ENCODE measurements around the gene DMAC1. TPM values are rescaled to one million over a fixed set of nuclear protein-coding genes. Genes with fewer than 3 reads are reported as not detected.

The DMAC1 gene
- total and polyA plus RNA-seq, 3 experiments from 2014 or later = 49.0 to 53.0 (median 52.4) TPM

DNA sequence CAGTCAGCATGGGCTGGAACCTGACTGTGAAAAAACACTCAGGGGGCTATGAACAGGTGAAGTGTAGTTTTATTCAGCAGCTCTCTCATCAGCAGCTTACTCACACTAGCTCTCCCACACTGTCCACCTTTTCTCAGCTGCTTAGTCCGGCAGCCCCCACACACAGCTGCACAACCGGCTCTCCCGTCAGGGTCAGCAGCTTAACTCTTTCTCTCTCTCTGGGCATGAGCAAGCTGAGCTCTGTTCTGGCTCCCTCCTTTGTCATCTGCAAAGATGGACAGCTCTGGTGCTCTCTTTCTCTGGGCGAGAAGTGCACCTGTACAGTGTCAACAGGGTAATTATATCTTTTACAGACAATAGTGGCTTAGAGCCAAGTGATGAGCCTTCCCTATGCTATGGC is 8.2 kb downstream of the DMAC1 start:
- H3K4me1 Mint-ChIP-seq = peaks cover 4 to 28% (median 23%) of the 10 kb centered on the region in 3 donors
- CTCF ChIA-PET = no interaction called here

DNA sequence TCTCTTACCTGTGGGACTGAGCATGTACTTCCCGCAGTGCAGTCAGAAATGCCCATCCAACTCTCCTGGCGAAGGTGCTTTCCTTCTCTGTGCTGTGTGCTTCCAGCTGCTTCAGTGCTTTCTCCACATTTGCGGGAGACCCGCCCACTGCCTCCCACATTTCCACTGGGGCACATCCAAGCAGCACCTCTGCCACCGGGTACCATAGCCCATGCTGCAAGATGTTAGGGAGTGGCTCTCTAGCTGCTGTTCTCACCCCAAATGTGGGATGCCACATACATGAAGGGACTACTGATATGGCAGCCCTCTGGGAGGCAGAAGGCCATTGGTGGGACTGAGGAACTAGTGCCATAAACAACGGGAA is 8.8 kb downstream of the DMAC1 start:
- Histone ChIP-seq H3K4me1 (ENCODE audit: insufficient read depth, low read length) (no peaks in the 10 kb centered on the region), H3K4me3 (ENCODE audit: low read length) (no peak overlapping the region), H3K27ac (ENCODE audit: low read depth, low read length) (no peak overlapping the region), H3K9me3 (ENCODE audit: low read length) (no peaks in the 10 kb centered on the region), H3K27me3 (ENCODE audit: insufficient read depth, low read length, poor library complexity, severe bottlenecking) (no peaks in the 10 kb centered on the region), H3K36me3 (ENCODE audit: insufficient read depth, low read length) (peaks cover 9% of the 10 kb centered on the region)
- no peak for DNase-seq
- CTCF ChIA-PET = no interaction called here
- Mint-ChIP-seq H3K27me3 (no peaks in the 10 kb centered on the region), H3K9me3 (no peaks in the 10 kb centered on the region), H3K27ac (peak overlapping the region in 1 of 8 donors; percentile 24), H3K4me1 (peaks cover 0 to 22% (median 17%) of the 10 kb centered on the region in 3 donors), H3K36me3 (peaks cover 6 to 43% (median 13%) of the 10 kb centered on the region in 3 donors), H3K4me3 (no peak overlapping the region)
- POLR2A ChIA-PET = no interaction called here

More for the DNA sequence above, 8.2 kb downstream of the DMAC1 start:
- H3K4me1 ChIP-seq (ENCODE audit: insufficient read depth, low read length) = no peaks in the 10 kb centered on the region
- H3K27me3 ChIP-seq (ENCODE audit: insufficient read depth, low read length, poor library complexity, severe bottlenecking) = no peaks in the 10 kb centered on the region
- Mint-ChIP-seq H3K27ac (no peak overlapping the region), H3K27me3 (no peaks in the 10 kb centered on the region), H3K9me3 (no peaks in the 10 kb centered on the region), H3K4me3 (no peak overlapping the region), H3K36me3 (peaks cover 6 to 48% (median 17%) of the 10 kb centered on the region in 3 donors)
- no peak for DNase-seq
- H3K9me3 ChIP-seq (ENCODE audit: low read length) = no peaks in the 10 kb centered on the region
- POLR2A ChIA-PET = no interaction called here
- peaks cover 15% of the 10 kb centered on the region for H3K36me3 ChIP-seq (ENCODE audit: insufficient read depth, low read length)
- no peak overlapping the region for H3K27ac ChIP-seq (ENCODE audit: low read depth, low read length)
- no peak overlapping the region for H3K4me3 ChIP-seq (ENCODE audit: low read length)

DNA sequence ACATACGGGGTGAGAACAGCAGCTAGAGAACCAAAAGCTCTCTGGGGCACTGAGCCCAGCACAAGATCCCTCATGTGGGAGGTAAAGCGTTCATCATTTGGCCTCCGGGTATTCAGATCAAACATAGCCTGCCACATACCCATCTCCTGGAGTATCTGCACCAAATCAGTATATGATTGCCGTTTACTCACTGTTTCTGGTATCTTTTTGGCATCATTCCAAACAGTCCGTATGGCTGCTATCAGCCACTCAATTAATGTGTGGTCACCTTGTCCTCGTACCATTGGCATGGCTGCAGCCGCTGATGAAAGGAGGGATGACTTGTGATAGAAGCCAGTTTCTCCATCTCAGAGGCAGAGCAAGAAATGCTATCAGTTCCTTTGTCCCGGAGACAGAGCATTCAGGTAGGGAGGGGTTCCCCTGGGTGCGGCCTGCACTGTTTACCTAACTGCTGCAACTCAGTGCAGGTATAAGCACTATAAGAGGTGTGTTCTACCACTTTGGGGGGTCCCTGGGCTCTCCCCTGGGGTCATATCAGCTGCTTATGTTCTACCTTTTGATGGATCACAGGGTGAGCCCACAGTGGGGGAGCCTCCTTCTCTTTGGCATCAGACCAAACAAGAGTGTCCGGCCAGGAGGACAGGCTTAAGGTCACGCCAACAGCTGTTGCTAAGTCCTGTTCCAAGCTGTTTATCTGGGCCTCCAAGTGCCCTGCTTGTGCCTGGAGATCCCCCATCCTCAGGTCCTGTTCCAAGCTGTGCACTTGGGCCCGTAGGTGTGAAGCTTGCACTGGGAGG is 9.4 kb downstream of the DMAC1 start:
- Mint-ChIP-seq H3K27ac (peak overlapping the region in 1 of 8 donors; percentile 24), H3K36me3 (peaks cover 6 to 37% (median 13%) of the 10 kb centered on the region in 3 donors), H3K9me3 (no peaks in the 10 kb centered on the region), H3K4me3 (no peak overlapping the region), H3K4me1 (peaks cover 0 to 18% (median 13%) of the 10 kb centered on the region in 3 donors), H3K27me3 (no peaks in the 10 kb centered on the region)
- Histone ChIP-seq H3K36me3 (ENCODE audit: insufficient read depth, low read length) (peaks cover 6% of the 10 kb centered on the region), H3K4me1 (ENCODE audit: insufficient read depth, low read length) (no peaks in the 10 kb centered on the region), H3K27ac (ENCODE audit: low read depth, low read length) (no peak overlapping the region), H3K27me3 (ENCODE audit: insufficient read depth, low read length, poor library complexity, severe bottlenecking) (no peaks in the 10 kb centered on the region), H3K4me3 (ENCODE audit: low read length) (no peak overlapping the region), H3K9me3 (ENCODE audit: low read length) (no peaks in the 10 kb centered on the region)
- no peak for DNase-seq
- ChIA-PET POLR2A (no interaction called here), CTCF (no interaction called here)

DNA sequence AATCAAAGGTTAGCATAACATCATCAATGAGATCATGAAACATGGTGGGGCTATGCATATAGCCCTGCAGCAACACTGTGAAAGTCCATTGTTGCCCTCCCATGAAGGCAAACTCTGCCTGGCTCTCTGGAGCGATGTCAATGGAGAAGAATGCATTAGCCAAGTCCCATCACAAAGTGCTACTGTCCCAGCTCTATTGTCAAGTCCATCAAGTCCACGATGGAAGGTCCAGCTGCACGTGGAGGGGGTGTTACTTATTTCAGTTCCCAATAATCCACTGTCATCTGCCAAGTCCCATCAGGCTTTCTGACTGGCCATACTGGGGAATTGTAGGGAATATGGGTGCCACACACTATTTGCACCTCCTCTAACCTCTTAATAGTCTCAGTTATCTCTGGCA is 10.8 kb downstream of the DMAC1 start:
- peaks cover 6 to 23% (median 13%) of the 10 kb centered on the region in 3 donors for H3K36me3 Mint-ChIP-seq
- no peak for DNase-seq
- POLR2A ChIA-PET = no interaction called here
- Histone ChIP-seq H3K36me3 (ENCODE audit: insufficient read depth, low read length) (no peaks in the 10 kb centered on the region), H3K9me3 (ENCODE audit: low read length) (no peaks in the 10 kb centered on the region), H3K4me3 (ENCODE audit: low read length) (no peak overlapping the region), H3K4me1 (ENCODE audit: insufficient read depth, low read length) (no peaks in the 10 kb centered on the region), H3K27ac (ENCODE audit: low read depth, low read length) (no peak overlapping the region), H3K27me3 (ENCODE audit: insufficient read depth, low read length, poor library complexity, severe bottlenecking) (no peaks in the 10 kb centered on the region)
- H3K27me3 Mint-ChIP-seq = no peaks in the 10 kb centered on the region
- no peak overlapping the region for H3K4me3 Mint-ChIP-seq
- no peak overlapping the region for H3K27ac Mint-ChIP-seq
- no peaks in the 10 kb centered on the region for H3K9me3 Mint-ChIP-seq
- H3K4me1 Mint-ChIP-seq = peaks cover 0 to 23% (median 16%) of the 10 kb centered on the region in 3 donors
- CTCF ChIA-PET = no interaction called here

- no peaks in the 10 kb centered on the region for H3K4me1 ChIP-seq (ENCODE audit: insufficient read depth, low read length)
- no peak overlapping the region for H3K4me3 ChIP-seq (ENCODE audit: low read length)
- Mint-ChIP-seq H3K27me3 (no peaks in the 10 kb centered on the region), H3K4me1 (peaks cover 2 to 18% (median 16%) of the 10 kb centered on the region in 3 donors), H3K9me3 (no peaks in the 10 kb centered on the region), H3K36me3 (peaks cover 0 to 3% (median 3%) of the 10 kb centered on the region in 3 donors), H3K27ac (no peak overlapping the region), H3K4me3 (no peak overlapping the region)
- DNase-seq = no peak
- H3K27ac ChIP-seq (ENCODE audit: low read depth, low read length) = no peak overlapping the region
- no peaks in the 10 kb centered on the region for H3K36me3 ChIP-seq (ENCODE audit: insufficient read depth, low read length)
- no peaks in the 10 kb centered on the region for H3K9me3 ChIP-seq (ENCODE audit: low read length)
- ChIA-PET CTCF (no interaction called here), POLR2A (no interaction called here)
- no peaks in the 10 kb centered on the region for H3K27me3 ChIP-seq (ENCODE audit: insufficient read depth, low read length, poor library complexity, severe bottlenecking)
These were observed 13.8 kb downstream of the DMAC1 start for GRCh38 chr9:7785813-7786212.

DNA sequence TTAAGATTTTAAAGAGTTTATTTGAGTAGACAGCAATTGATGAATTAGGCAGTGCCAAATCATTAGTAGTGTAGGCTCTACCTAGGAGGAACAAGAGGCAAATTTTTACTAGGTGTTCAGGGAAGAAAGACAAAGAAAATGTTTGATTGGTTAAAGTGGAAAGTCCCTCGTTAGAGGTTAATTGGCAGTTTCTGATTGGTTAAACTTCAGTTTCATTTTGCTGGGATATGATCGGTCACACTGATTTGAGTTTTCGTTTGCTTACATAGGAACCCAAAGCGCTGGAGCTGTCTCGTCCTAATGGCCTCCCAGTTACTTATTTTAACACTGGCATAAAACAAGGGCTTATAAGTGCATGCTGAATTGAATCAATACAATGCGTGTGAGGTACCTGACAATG is 15.1 kb downstream of the DMAC1 start:
- CTCF ChIA-PET = no interaction called here
- H3K4me1 Mint-ChIP-seq = peaks cover 2 to 18% (median 16%) of the 10 kb centered on the region in 3 donors

GRCh38 chr9:7783635-7784063 is 15.9 kb downstream of the DMAC1 start:
- Mint-ChIP-seq H3K4me1 (peaks cover 2 to 18% (median 16%) of the 10 kb centered on the region in 3 donors), H3K27me3 (peaks cover 4 to 8% of the 10 kb centered on the region in 2 donors), H3K36me3 (peaks cover 0 to 5% (median 1%) of the 10 kb centered on the region in 3 donors), H3K4me3 (peak overlapping the region in 1 of 7 donors; percentile 22), H3K9me3 (no peaks in the 10 kb centered on the region), H3K27ac (no peak overlapping the region)
- Histone ChIP-seq H3K36me3 (ENCODE audit: insufficient read depth, low read length) (no peaks in the 10 kb centered on the region), H3K27ac (ENCODE audit: low read depth, low read length) (no peak overlapping the region), H3K4me1 (ENCODE audit: insufficient read depth, low read length) (no peaks in the 10 kb centered on the region), H3K4me3 (ENCODE audit: low read length) (no peak overlapping the region), H3K9me3 (ENCODE audit: low read length) (no peaks in the 10 kb centered on the region), H3K27me3 (ENCODE audit: insufficient read depth, low read length, poor library complexity, severe bottlenecking) (no peaks in the 10 kb centered on the region)
- POLR2A ChIA-PET = no interaction called here
- CTCF ChIA-PET = no interaction called here
- no peak for DNase-seq

More for the DNA sequence above, 15.1 kb downstream of the DMAC1 start:
- Mint-ChIP-seq H3K4me3 (peak overlapping the region in 1 of 7 donors; percentile 6), H3K27me3 (peaks cover 4% of the 10 kb centered on the region in 2 donors), H3K36me3 (peaks cover 0 to 5% (median 1%) of the 10 kb centered on the region in 3 donors), H3K27ac (peak overlapping the region in 1 of 8 donors; percentile 34), H3K9me3 (no peaks in the 10 kb centered on the region)
- POLR2A ChIA-PET = no interaction called here
- no peak for DNase-seq
- H3K4me1 ChIP-seq (ENCODE audit: insufficient read depth, low read length) = no peaks in the 10 kb centered on the region
- no peaks in the 10 kb centered on the region for H3K9me3 ChIP-seq (ENCODE audit: low read length)
- no peaks in the 10 kb centered on the region for H3K27me3 ChIP-seq (ENCODE audit: insufficient read depth, low read length, poor library complexity, severe bottlenecking)
- H3K36me3 ChIP-seq (ENCODE audit: insufficient read depth, low read length) = no peaks in the 10 kb centered on the region
- no peak overlapping the region for H3K27ac ChIP-seq (ENCODE audit: low read depth, low read length)
- no peak overlapping the region for H3K4me3 ChIP-seq (ENCODE audit: low read length)

DNA sequence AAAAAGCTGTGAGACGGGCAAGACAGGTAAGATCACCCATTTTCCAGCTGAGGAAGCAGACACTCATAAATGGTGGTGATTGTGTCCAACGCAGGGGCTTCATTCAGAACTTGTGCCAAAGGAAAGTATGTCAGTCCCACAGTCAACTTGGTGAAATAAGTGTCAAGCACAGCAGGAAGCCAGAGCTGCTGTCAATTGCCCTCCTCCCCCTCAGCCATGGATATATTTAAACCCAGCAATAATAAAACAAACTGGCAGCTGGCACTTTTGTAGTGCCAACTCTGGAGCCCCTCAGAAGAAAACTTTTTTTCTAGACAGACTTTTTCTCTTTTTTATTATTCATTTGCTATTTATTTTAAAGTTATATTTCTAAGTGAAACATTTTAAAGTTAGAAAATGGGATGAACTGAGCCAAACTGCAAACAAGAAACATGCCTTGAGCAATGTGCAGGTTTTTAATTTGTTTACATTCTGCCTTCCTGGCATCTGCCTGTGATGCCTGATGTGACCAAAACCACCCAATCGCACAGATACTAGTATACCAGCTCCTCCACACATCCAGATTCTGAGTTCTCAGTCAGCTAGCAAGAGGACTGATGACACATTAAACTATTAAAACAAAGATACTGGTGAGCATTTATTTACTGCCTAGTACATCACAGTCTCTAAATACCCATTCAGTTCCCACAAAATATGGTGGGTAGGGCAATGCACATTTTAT is 17.0 kb downstream of the DMAC1 start:
- ChIA-PET POLR2A (no interaction called here), CTCF (no interaction called here)
- no peaks in the 10 kb centered on the region for H3K4me1 ChIP-seq (ENCODE audit: insufficient read depth, low read length)
- Mint-ChIP-seq H3K27ac (no peak overlapping the region), H3K4me1 (peaks cover 2 to 18% (median 16%) of the 10 kb centered on the region in 3 donors), H3K36me3 (peaks cover 0 to 5% (median 1%) of the 10 kb centered on the region in 3 donors), H3K4me3 (no peak overlapping the region), H3K27me3 (peaks cover 4 to 8% of the 10 kb centered on the region in 2 donors), H3K9me3 (no peaks in the 10 kb centered on the region)
- H3K9me3 ChIP-seq (ENCODE audit: low read length) = no peaks in the 10 kb centered on the region
- H3K27me3 ChIP-seq (ENCODE audit: insufficient read depth, low read length, poor library complexity, severe bottlenecking) = no peaks in the 10 kb centered on the region
- H3K36me3 ChIP-seq (ENCODE audit: insufficient read depth, low read length) = no peaks in the 10 kb centered on the region
- H3K4me3 ChIP-seq (ENCODE audit: low read length) = no peak overlapping the region
- DNase-seq = no peak
- H3K27ac ChIP-seq (ENCODE audit: low read depth, low read length) = no peak overlapping the region
